GM12878 (cell line): ENCODE data around the gene MTRFR. TPM values are rescaled to one million over a fixed set of nuclear protein-coding genes. Genes with fewer than 3 reads are reported as not detected.
A peak's percentile ranks its signal among the peaks of the same experiment; 100 is the strongest.

Experiments
- ATF2 ChIP-seq: IDR thresholded peaks from 2 replicates; pipeline ENCODE4 v1.6.1; 2012; ENCODE audit warnings: low read length, inconsistent platforms
- BCLAF1 ChIP-seq: fragments of 450-650 bp; IDR thresholded peaks from 2 replicates; pipeline ENCODE4 v1.6.1; 2017; ENCODE audit warnings: antibody characterized with exemption, mild to moderate bottlenecking, moderate library complexity
- CBFB ChIP-seq: IDR thresholded peaks from 2 replicates; pipeline ENCODE4 v1.6.1; 2016; ENCODE audit warnings: antibody characterized with exemption, low read depth
- CBX5 ChIP-seq: sonication (generic); IDR thresholded peaks from 2 replicates; pipeline ENCODE4 v1.6.1; 2016; ENCODE audit warnings: low read depth, moderate library complexity, mild to moderate bottlenecking, inconsistent platforms
- EZH2 ChIP-seq: IDR thresholded peaks from 2 replicates; pipeline ENCODE4 v1.6.1; 2012; ENCODE audit warnings: low read depth, mild to moderate bottlenecking, control low read depth, inconsistent platforms, low read length, borderline replicate concordance; ENCODE audit not compliant: control insufficient read depth
- IKZF2 ChIP-seq, 2 experiments: fragments of 450-650 bp; IDR thresholded peaks; 2 replicates each; pipeline ENCODE4 v1.6.1; 2017; ENCODE audit warnings: mild to moderate bottlenecking in 2 of 2, moderate library complexity in 2 of 2
- LARP7 ChIP-seq: fragments of 450-650 bp; IDR thresholded peaks from 2 replicates; pipeline ENCODE4 v1.6.1; 2017; ENCODE audit warnings: mild to moderate bottlenecking
- MEF2B ChIP-seq: fragments of 450-650 bp; IDR thresholded peaks from 2 replicates; pipeline ENCODE4 v1.6.1; 2018; ENCODE audit warnings: mild to moderate bottlenecking, moderate library complexity; ENCODE audit not compliant: partially characterized antibody, poor library complexity, severe bottlenecking
- MTA2 ChIP-seq: fragments of 450-650 bp; IDR thresholded peaks from 2 replicates; pipeline ENCODE4 v1.6.1; 2016; ENCODE audit warnings: low read depth, mild to moderate bottlenecking, moderate library complexity
- PAX5 ChIP-seq: IDR thresholded peaks from 2 replicates; pipeline ENCODE4 v1.6.1; 2011; ENCODE audit warnings: low read depth, low read length, borderline replicate concordance
- POLR2AphosphoS2 ChIP-seq: IDR thresholded peaks from 2 replicates; pipeline ENCODE4 v1.6.1; 2011; ENCODE audit warnings: low read depth, mild to moderate bottlenecking, low read length, improper control_type of control experiment, moderate library complexity
- STAT1 ChIP-seq: fragments of 450-650 bp; conservative IDR thresholded peaks from 2 replicates; pipeline ENCODE4 v1.6.1; 2014; ENCODE audit warnings: antibody characterized with exemption, mild to moderate bottlenecking
- STAT3 ChIP-seq: IDR thresholded peaks from 2 replicates; pipeline ENCODE4 v1.6.1; 2011; ENCODE audit warnings: low read depth, low read length, improper control_type of control experiment
- TAF1 ChIP-seq: IDR thresholded peaks from 2 replicates; pipeline ENCODE4 v1.6.1; 2011; ENCODE audit warnings: mild to moderate bottlenecking, low read depth, low read length, borderline replicate concordance
- TCF12 ChIP-seq: IDR thresholded peaks from 2 replicates; pipeline ENCODE4 v1.6.1; 2011; ENCODE audit warnings: low read depth, mild to moderate bottlenecking, low read length
- TCF3 ChIP-seq: IDR thresholded peaks from 2 replicates; pipeline ENCODE4 v1.6.1; 2012; ENCODE audit warnings: low read depth, mild to moderate bottlenecking, low read length, borderline replicate concordance; ENCODE audit not compliant: insufficient read depth
- YY1 ChIP-seq: IDR thresholded peaks from 2 replicates; pipeline ENCODE4 v1.6.1; 2011; ENCODE audit warnings: low read depth, mild to moderate bottlenecking, low read length
- ZBTB11 ChIP-seq: fragments of 450-650 bp; formaldehyde crosslinking; IDR thresholded peaks from 2 replicates; pipeline ENCODE4 v1.5.0; 2022; ENCODE audit warnings: mild to moderate bottlenecking, missing genetic modification characterization
- ZNF274 ChIP-seq: IDR thresholded peaks from one replicate; pipeline ENCODE4 v1.8.0; 2011; ENCODE audit not compliant: insufficient read length, insufficient read depth
- ZNF622 ChIP-seq: fragments of 450-650 bp; IDR thresholded peaks from 2 replicates; pipeline ENCODE4 v1.6.1; 2017; ENCODE audit warnings: mild to moderate bottlenecking, inconsistent platforms
- polyA plus RNA-seq, 11 experiments: library from polyadenylated mRNA; depleted of rRNA in 4 of 11; unstranded in 6 of 11; stranded (reverse) in 5 of 11; fragments of >200 nt; fragmentation: Nextera tagmentation in 4 of 11; fragmentation: Illumina TruSeq in 1 of 11; extraction: Ambion mirVana in 4 of 11; extraction: Trizol in 1 of 11; gene quantifications; 1 replicate in 1 of 11; 2 replicates in 10 of 11; pipeline versions ENCODE4 v1.2.1 to v1.2.3, GENCODE V29; 2011 to 2016; ENCODE audit warnings: inconsistent platforms in 2 of 11, missing spikeins in 2 of 11, low read depth in 1 of 11
- total RNA-seq, 4 experiments: library from RNA; depleted of rRNA in 3 of 4; stranded (reverse); fragments of >200 nt in 3 of 4; fragmentation: Illumina TruSeq in 1 of 4; extraction: Trizol in 1 of 4; gene quantifications; 2 replicates each; pipeline versions ENCODE4 v1.2.1 to v1.2.3, GENCODE V29; 2013 to 2021

MTRFR gene
- total and polyA plus RNA-seq, 10 of the 15 experiments (the other 5 are each of a cell fraction or from before 2014, with no cell fraction given) = 12.2 to 33.4 (median 24.8) TPM

GRCh38 chr12:123232807-123233504, at the start of gene MTRFR, which contains the start of gene MPHOSPH9 (continued):
- no peak for TF ChIP-seq BCLAF1
- no peak; a peak in 1 of 4 replicates for TF ChIP-seq IKZF2 (IDR thresholded peaks at IDR 0.05)
- TF ChIP-seq TCF12 = peak; percentile 45; the same call in 1 of the 2 replicates
- TF ChIP-seq TAF1 = peak; percentile 91
- TF ChIP-seq ZNF622 = no peak
- no peak for TF ChIP-seq PAX5
- TF ChIP-seq STAT3 = no peak
- TF ChIP-seq ZBTB11 (CRISPR knock-in tag) = no peak
- TF ChIP-seq EZH2 = no peak
- peak; percentile 95 for TF ChIP-seq STAT1
- peak; percentile 95 for TF ChIP-seq LARP7
- peak; percentile 99 for TF ChIP-seq POLR2AphosphoS2
- no peak for TF ChIP-seq ZNF274
- no peak for TF ChIP-seq ATF2
- TF ChIP-seq TCF3 = peak; percentile 92
- peak; percentile 35; the same call in 1 of the 2 replicates for TF ChIP-seq YY1
- TF ChIP-seq MTA2 = no peak; the same call in 1 of the 2 replicates
- TF ChIP-seq MEF2B = peak; percentile 38
- TF ChIP-seq CBX5 = no peak
- peak; percentile 96 for TF ChIP-seq CBFB
